GM19035 (cell line): ENCODE results near the gene WDR88.
A peak's percentile ranks its signal among the peaks of the same experiment; 100 is the strongest.
"Not testable (repeated sequence)": the region's sequence is repeated elsewhere in the genome, so short reads cannot be mapped to it uniquely, and the experiment has no call there.

Source experiments
- ATAC-seq: cut with Tn5 transposase; IDR thresholded peaks from one replicate; pipeline ENCODE4 v1.9.1; 2021; ENCODE audit not compliant: unreplicated experiment

WDR88 gene

DNA sequence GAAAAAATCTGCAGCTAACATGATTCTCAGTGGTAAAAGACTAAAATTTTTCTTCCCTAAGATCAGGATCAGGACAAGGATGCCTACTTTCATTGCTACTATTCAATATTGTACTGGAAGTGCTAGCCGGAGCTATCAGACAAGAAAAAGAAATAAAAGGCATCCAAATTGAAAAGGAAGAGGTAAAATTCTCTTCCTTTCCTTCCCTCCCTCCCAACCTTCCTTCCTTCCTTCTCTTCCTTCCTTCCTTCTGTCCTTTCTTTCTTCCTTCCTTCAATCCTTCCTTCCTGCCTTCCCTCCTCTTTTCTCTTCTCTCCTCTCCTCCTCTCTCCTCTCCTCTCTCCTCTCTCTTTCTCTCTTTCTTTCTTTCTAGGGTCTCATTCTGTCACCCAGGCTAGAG is 35.5 kb downstream of the WDR88 start:
- ATAC-seq: no peak

GRCh38 chr19:33168528-33168927 is 36.6 kb downstream of the WDR88 start:
- no peak for ATAC-seq

DNA sequence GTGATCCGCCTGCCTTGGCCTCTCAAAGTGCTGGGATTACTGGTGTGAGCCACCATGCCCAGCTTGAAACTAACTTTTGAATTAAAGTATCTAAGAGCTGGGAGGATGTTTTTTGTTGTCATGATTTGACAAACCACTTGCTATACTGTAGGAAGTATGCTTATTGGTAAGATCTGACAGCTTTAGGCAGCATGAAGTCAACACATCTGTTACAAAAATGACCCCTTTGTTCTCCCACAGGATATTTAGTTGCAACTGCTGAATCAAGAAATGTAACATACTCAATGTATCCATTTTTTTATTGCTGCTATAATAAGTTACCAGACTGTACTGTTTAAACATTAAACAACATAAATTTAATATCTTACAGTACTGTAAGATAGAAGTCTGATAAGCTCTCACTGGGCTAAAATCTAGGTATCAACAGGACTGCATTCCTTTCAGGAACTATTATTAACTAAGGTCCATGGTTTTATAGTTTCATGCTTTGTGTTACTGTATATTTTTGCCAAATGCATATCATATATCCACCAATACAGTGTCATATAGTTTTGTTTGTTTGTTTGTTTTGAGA is 39.4 kb downstream of the WDR88 start:
- ATAC-seq: no peak

DNA sequence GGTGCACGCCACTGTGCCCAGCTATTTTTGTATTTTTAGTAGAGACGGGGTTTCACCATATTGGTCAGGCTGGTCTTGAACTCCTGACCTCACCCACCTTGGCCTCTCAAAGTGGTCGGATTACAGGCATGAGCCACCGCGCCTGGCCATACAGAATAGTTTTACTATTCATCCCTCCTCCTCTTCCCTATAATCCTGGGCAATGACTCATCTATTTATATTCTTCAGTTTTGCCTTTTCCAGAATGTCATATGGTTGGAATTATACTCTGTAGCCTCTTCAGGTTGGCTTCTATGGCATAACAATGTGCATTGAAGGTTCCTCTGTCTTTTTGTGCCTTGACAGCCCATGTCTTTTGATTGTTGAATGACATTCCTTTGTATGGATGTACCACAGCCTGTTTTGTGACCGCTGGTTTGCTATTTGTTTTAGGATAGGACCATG is 40.0 kb downstream of the WDR88 start:
- no peak for ATAC-seq

DNA sequence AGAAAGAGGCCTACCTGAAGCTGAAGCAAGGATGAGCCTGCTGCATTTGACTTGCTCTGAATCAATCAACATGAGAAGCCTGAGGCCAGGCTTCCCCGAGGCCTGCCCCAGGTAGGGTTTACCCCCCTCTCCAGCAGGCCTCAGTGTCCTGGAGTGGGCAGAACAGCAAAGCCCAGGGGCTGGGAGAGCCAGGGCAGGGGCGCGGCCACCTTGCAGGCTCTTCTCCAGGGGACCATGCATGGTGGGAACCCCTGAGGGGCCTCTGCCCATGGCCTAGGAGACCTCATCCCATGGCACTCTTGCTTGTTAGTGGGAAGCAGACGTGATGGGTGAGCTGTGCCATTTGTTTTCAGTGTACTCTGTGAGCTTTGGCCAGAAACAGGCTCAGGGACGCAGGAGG is 42.3 kb downstream of the WDR88 start:
- no peak for ATAC-seq

- no peak for ATAC-seq
Observed at GRCh38 chr19:33175156-33175782, 43.4 kb downstream of the WDR88 start.

DNA sequence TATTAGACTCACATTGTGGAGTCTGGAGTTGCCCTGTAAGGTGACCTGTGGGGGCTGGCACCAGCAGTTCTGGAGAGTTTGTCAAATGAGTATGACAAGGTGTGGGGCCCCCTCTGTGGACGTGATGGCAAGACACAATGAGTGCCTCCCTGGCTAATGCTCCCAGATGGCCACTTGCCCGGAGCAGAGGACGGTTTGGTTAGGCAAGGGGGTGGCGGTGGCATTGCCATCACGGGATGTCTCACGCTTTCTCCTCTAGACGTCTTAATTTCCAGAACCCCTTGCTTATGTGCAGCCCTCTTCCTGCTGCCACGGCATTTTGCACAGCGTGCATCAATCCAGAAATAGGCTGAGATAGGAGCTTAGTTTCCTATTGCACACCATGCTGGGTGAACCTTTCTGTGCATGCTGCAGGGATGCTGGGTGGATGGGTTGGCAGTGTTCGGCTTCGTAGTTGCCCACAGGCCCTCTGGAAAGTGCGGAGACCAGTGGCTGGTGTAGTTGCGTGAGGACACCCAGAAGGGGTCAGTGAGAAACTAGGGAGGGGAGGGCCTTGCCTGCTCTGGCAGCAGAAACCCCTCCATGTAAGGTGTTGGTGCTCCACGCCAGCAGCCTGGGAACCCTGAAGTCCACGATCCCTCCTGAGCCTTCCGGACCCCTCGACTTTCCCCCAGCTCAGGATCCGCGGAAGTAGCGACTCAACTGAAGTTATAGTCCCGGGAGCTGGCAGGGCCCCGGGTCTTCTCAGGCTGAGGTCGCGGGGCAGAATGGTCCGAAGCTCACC is 44.2 kb downstream of the WDR88 start:
- no peak for ATAC-seq

- ATAC-seq: peak; percentile 77
Observed at GRCh38 chr19:33176670-33177416, 44.9 kb downstream of the WDR88 start.

DNA sequence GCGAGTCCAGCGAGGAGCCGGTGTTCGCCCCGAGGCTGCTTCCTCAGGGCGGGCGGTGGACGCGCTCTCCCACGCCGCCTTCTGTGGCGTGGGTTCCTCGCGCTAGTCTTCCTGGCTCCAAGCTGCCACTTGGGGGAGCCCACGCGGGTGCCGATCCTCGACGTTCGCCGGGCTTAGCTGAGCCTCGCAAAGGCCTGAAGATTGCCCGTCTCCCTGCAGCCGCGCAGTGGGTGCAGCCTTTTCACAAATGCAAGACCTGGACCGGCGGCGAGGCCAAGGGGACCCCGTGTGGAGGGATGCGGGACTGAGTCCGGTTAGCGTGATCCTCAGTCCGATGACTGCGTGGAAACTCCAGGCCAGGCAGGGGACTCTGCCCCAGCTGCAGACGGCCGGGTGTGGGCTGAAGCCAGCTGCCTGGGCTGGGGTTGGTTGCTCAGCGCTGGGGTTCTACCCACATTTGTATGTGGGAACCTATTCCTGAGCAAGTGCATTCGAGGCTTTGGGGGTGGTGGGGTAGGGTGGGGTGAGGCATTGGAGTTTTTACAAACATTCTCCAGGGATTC is 45.6 kb downstream of the WDR88 start:
- ATAC-seq: peak; percentile 24

DNA sequence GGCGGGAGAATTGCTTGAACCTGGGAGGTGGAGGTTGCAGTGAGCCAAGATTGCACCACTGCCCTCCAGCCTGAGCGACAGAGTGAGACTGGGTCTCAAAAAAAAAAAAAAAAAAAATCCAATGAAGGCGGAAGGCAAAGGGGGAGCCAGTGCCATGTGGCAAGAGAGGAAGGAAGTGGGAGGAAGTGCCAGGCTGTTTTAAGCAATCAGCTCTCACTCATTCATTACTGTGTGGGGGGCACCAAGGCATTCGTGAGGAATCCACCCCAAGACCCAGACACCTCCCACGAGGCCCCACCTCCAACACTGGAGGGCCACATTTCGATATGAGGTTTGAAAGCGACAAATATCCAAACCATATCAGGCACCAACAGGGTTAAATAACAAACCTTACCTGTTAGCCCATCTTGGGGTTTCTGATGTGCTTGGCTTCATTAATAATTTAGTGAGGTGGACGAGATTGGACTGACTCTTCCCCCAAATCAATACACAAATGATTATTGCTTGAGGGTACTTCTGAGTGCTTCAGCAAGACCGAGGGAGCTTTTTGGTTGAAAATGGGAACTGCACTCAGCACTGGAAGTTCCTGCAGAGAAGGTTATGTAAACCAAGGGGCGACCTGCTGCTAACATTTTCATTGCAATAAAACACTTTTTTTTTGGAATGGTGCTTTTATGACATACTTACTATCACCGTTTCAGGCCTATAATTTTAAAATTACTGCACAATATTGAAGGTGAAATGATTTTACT is 54.7 kb downstream of the WDR88 start:
- ATAC-seq: no peak

DNA sequence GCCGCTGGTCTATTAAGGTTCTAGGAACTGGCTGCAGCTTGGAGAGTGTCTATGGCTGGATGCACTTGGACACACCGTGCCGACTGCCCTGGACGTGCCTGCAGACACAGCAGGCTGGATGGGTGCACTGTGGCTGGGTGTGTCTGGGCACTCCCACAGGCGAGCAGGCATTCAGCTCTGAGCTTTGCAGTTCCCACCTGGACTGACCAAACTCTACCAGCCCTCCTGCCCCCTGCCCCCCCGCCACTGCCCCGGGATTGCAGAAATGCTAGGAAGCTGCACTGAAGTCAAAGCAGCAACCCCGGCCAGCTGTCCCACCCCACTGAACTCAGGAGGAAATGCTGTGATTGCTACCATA is 55.2 kb downstream of the WDR88 start:
- ATAC-seq: no peak

DNA sequence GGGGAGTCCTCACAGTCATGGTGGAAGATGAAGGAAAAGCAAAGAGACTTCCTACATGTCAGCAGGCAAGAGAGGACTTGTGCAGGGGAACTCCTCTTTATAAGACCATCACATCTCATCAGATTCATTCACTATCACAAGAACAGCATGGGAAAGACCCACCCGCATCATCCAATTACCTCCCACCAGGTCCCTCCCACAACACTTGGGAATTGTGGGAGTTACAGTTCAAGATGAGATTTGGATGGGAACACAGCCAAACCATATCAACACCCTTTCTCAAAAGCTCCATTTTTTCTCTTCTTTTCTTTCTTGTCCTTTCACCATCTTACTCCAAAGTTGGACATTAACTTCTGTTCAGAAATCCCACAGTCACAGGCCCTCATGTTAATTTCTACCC is 57.5 kb downstream of the WDR88 start:
- no peak for ATAC-seq

GRCh38 chr19:33191092-33191491 is 59.2 kb downstream of the WDR88 start:
- not testable (repeated sequence) for ATAC-seq

DNA sequence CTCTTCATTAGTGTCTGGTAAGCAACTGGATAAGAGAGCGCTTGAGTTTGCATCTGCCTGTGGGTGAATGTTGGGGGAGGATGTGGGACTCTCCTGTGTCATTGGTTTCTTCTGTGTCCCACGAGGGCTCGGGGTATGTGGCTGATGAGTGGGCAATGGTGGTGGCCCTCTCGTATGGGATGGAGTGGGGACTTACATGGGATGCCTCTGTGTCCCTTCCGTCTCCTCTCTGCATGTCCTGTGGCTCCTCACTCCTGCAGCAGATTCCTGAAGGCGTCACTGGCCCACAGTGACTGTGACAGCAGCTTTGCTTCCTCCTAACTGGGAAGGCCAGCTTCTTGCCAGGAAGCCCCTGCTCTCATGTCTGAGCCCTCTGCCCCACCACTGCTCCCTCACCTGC is 59.6 kb downstream of the WDR88 start:
- no peak for ATAC-seq

- ATAC-seq: no peak
Observed at GRCh38 chr19:33192010-33192409, 60.1 kb downstream of the WDR88 start.

- no peak for ATAC-seq
Observed at GRCh38 chr19:33193269-33193864, 61.5 kb downstream of the WDR88 start.

DNA sequence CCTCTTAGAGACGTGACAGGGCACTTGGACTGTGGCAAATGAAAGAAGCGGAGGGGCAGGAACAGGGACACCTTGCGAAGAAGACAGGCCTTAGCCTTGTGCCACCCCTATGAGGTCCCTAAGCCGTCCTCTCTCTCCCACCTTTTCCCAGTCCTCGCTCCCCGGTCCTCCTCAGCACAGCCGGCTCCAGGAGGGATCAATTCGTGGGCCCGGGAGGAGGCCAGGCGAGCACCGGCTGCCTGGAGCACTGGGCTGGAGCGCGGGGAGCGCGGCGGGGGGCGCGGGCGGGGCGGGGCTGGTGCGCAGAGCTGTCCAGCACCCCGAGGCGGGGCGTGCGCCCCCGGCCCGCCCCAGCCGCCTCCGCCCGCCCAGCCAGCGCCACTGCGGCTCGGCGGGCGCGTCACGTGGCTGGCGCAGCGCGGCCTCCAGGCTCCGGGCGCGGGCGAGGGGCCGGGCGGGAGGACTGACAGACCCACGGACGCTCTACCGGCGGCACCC is 62.0 kb downstream of the WDR88 start, which contains the start of gene LRP3:
TSS of gene LRP3 (plus strand) at position 466 of the 498 bp plus-strand sequence. CDS start 456 bp downstream, outside the sequence.
- no peak for ATAC-seq

DNA sequence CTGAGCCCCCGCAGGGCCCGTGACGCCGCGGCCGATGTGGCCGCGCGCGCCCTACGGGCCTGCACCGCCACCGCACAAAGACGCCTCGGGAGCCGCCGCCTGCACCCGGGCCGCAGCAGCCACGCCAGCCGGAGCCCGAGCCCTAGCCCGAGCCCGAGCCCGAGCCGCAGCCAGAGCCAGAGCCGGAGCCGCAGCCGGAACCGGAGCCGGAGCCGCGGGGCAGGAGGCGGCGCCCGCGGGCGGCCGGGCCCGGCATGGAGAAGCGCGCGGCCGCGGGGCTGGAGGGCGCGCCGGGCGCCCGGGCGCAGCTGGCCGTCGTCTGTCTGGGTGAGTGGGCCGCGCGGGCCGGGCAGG is 62.6 kb downstream of the WDR88 start:
- no peak for ATAC-seq

- no peak for ATAC-seq
Observed at GRCh38 chr19:33194886-33195644, 63.2 kb downstream of the WDR88 start.
